Measurements from ENCODE around the gene P3H2.
A peak's percentile ranks its signal among the peaks of the same experiment; 100 is the strongest.

The P3H2 gene

GRCh38 chr3:190053919-190054672 is 66.6 kb downstream of the P3H2 start:
- peak; percentile 91 for DNase-seq (ENCODE audit: low read depth)

- no peak for DNase-seq (ENCODE audit: low read depth)
These were observed 69.1 kb downstream of the P3H2 start for GRCh38 chr3:190051641-190052040.

DNA sequence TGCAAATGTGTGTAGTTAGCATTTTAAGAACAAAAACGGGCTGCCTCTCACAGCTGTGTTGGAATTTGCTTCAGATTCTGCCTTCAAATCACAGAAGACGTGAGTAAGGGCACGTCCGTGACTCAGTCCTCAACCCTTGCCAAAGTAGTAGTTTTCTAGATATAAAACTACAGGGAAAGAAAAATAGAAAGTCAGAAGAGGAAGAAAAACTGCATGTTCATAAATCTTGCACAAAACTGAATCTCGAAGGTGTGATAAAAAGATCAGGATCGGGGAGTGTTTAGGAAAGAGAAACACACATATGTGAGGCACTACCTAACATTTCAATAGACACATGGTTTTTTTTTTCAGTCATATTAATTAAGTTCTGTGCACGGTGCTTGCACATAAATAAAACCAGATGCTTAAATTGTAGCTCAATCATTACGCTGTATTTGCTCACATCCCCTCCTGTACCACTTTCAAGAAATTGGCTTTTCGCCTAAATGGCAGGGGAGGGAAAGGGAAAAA is 71.7 kb downstream of the P3H2 start:
- DNase-seq (ENCODE audit: low read depth): peak; percentile 85

- peak; percentile 37 for DNase-seq (ENCODE audit: low read depth)
These were observed 75.7 kb downstream of the P3H2 start for GRCh38 chr3:190044974-190045373.

- DNase-seq (ENCODE audit: low read depth): peak; percentile 64
These were observed 76.6 kb downstream of the P3H2 start for GRCh38 chr3:190044142-190044541.

DNA sequence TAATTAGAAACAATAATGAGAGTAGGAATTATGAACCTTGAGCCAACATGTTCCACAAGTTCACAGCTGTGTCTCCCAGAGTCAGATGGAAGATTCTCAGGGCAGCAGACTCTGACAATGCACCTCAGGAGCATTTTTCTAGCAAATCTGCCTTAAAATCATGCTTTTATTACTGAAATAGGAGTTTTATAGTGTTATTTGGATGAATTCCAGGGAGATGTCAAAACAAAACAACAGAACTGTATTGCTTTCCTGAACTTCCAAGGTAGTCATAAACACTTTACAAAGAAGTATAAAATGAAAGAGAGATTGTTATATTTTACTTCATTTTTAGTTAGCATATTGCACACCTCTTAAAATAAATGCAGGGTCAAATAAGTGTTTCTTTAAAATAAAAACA is 77.0 kb downstream of the P3H2 start:
- DNase-seq (ENCODE audit: low read depth): no peak

DNA sequence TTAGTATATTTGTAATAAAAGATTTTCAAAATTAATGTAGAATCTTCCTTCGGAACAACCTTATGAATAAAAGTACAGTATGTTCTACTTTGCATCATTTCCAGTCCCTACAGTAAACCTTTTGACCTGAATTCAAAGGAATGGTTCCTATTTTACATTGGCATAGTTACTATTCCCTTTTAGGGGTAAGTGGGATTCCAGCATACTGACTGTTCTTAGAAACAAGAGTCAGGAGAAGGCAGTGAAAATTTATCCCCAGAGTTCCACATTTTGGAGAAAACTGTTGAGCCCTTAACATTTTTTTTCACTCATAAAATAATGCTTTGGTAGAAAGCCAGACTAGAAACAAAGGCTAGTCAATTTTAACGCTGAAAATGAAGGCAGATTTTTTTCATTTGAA is 78.1 kb downstream of the P3H2 start:
- DNase-seq (ENCODE audit: low read depth): peak; percentile 32

DNA sequence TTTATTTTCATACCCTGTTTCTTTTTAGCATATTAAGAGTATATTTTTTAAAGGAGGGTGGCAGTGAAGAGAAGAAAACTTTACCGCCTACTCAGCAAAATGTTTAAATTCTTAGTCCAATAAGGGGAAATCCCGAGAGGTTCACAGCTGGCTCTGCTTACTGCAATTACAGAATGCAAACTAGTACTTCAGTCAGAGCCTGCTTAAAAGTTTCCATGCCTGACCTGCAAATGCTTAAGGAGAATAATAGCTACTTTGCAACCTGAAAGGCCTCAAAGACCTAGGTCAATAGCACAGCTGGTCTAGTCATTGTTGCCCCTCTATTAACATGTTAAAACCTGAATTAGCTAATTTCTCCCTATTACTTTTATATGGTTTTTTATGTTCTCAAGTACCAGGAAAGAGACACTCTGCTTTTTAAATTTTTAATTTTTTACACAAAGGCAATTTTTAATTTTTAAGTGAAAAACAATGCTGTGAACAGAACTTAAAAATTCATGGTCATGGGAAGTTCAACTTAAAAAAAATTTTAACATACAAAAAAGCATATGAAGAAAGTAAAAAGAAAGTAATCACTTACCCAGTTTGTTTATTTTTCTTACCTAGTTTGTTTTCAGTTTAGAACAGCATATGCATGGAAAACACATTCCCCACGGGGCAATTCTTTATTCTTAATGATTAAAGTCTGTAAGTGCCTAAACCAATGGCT is 79.2 kb downstream of the P3H2 start:
- DNase-seq (ENCODE audit: low read depth): peak; percentile 36

- DNase-seq (ENCODE audit: low read depth): no peak
These were observed 80.6 kb downstream of the P3H2 start for GRCh38 chr3:190040145-190040544.

GRCh38 chr3:190038050-190038933 is 82.4 kb downstream of the P3H2 start:
- DNase-seq (ENCODE audit: low read depth): peak; percentile 76

DNA sequence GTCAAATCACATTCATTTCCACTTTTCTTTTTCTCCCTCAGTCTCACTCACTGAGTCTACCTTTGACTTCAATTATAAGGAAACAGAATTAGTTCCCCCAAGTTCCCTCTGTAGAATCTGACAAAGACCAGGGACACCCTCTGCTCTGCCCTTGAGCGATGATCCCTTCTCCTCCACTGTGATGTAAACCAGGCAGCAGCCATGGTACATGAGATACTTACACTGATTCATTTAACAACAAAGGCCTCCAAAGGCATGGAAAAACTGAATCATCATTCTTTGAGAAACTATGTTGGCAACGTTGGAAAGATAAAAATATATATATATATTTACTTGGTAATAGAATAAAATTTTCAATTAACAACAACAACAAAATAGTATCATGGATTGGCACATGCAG is 84.1 kb downstream of the P3H2 start:
- DNase-seq (ENCODE audit: low read depth): peak; percentile 72

GRCh38 chr3:190034446-190034845 is 86.3 kb downstream of the P3H2 start:
- DNase-seq (ENCODE audit: low read depth): no peak

- DNase-seq (ENCODE audit: low read depth): no peak
These were observed 87.8 kb downstream of the P3H2 start for GRCh38 chr3:190032923-190033322.

GRCh38 chr3:190031887-190032752 is 88.6 kb downstream of the P3H2 start:
- peak; percentile 35 for DNase-seq (ENCODE audit: low read depth)

- no peak for DNase-seq (ENCODE audit: low read depth)
These were observed 93.6 kb downstream of the P3H2 start for GRCh38 chr3:190027116-190027515.

GRCh38 chr3:190026154-190026553 is 94.5 kb downstream of the P3H2 start:
- DNase-seq (ENCODE audit: low read depth): peak; percentile 81

DNA sequence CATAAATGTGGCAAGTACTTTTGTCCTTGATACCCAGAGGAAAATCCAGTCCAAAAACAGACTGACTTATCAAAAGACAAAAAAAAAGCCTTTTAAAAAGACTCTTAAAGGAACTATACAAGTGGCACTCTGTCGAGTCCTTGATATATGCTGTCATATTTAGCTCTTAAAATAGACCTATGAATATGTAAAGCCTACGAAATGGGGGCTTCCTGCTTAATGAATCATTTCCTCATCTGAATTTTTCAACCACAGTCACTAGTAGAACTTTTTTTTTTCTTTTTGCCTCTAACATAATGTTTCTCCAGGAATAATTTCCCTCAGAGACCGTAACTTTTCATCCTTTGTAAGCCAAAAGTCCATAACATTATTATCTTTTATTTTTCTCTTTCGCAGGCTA is 95.8 kb downstream of the P3H2 start:
- peak; percentile 80 for DNase-seq (ENCODE audit: low read depth)

- DNase-seq (ENCODE audit: low read depth): no peak
These were observed 100.9 kb downstream of the P3H2 start for GRCh38 chr3:190019844-190020243.

- peak; percentile 49 for DNase-seq (ENCODE audit: low read depth)
These were observed 101.7 kb downstream of the P3H2 start for GRCh38 chr3:190019006-190019405.

DNA sequence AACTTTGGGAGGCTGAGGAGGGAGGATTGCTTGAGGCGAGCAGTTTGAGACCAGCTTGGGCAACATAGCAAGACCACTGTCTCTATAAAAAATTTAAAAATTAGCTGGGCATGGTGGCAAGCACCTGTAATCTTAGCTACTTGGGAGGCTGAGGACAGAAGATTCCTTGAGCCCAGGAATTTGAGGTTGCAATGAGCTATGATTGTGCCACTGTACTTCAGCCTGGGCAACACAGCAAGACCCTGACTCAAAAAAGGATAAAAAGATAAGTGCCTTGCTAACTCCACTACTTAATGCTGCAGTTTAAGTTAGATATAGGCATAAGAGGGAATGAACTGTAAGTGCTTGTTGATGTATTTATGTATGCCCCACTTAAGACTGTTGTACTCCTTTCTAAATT is 102.2 kb downstream of the P3H2 start:
- DNase-seq (ENCODE audit: low read depth): no peak

DNA sequence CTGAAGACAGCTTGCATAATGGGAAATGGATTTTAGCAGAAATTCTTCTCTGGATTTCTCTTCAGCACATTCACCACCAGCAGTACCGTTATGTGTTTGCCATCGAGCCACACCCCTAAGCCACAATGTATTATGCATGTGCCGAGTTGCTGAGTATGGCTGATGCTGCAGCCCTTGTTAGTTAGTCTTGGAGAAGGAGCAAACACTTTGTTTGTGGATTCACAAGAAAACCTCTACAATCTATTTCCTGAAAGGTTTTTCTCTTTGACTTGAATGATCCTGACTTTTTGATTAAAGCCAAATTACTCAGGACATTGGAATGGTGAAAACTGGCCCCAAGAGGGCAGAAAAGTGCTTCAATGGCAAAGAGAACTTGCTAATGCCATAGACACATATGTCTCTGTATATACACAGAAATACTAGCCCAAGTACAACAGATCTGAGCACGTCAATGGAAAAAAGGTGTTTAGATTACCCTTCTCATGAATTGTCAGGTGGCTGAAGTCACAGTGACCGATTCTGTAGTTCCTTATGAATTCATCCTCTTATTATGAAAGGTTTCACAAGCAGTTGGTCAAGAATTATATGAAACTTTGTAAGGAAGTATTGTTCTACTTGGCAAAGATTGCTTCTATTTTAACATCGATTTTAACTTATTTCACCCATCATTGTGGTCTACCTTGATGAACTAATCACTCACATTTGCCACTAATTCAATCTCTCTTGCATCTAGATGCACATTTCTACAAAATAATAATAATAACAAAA is 103.0 kb downstream of the P3H2 start:
- DNase-seq (ENCODE audit: low read depth): peak; percentile 85

All from EH (cell line).